Measurements from ENCODE around the gene ZBED3. TPM values are rescaled to one million over a fixed set of nuclear protein-coding genes. Genes with fewer than 3 reads are reported as not detected.
A peak's percentile ranks its signal among the peaks of the same experiment; 100 is the strongest.

ZBED3 gene
- 1 to 10 TPM; 6.3 to 9.0 (median 7.9) TPM for total RNA-seq
- long read RNA-seq, donor 1, full-length matches to known transcripts, result 25 of 28 reads
- long read RNA-seq, donor 1, partial matches to known transcripts, result 0 of 28 reads
- long read RNA-seq, donor 1, other reads (novel, unspliced or antisense), result 3 of 28 reads
- long read RNA-seq, donor 2, partial matches to known transcripts, result 0 of 2 reads
- long read RNA-seq, donor 2, other reads (novel, unspliced or antisense), result 2 of 2 reads

DNA sequence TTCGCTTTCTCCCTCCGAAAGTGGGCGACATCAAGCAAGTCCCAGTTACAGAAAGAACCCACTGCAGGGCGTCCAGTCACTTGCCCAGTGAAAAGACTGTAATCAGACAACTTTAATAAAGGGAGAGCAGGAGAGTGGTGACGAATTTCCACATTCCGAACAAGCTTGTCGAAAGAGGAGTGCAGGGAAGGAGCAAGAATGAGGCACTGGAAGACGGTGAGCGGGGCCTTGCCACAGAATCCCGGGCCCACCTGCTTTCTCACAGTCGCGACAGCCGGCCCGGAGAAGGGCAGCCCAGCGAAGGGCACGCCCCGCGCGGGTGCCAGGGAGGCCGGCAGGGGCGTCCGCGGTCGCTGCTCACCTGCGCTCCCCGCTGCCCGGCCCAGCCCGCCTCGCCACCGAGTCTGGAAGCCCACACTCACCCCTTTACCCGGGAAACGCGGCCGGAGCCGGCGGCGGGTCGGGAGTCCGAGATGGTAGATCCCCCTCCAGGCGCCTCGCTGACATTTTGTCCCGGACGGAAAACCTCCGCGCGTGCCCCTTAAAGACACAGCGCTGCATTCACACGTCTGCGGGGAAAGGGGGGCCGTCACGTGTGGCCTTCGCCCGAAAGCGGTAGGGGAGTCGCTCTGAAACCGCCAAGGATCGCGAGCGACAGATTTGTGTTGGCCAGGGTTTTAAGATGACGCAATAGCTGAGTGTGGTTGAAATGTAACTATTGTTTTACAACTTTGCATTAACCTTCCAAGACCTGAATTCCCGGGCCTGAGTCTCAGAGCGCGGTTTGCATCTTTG lies at the start of gene ZBED3:
ZBED3 (minus strand) TSS at position 597 of the 795 bp plus-strand sequence. CDS start 9,407 bp downstream, outside the sequence.
- peak; percentile 79 to 85 (median 81) for DNase-seq
- no peaks in the 10 kb centered on the region for H3K36me3 ChIP-seq (ENCODE audit: low read depth)
- intact Hi-C loops (cut with DNase I, micrococcal nuclease), result no loop called here

GRCh38 chr5:77133061-77133758 lies 46.1 kb upstream of the ZBED3 start:
- H3K9me3 ChIP-seq, result no peaks in the 10 kb centered on the region
- intact Hi-C loops (cut with DNase I, micrococcal nuclease), result no loop called here
- TF ChIP-seq, protein P1, sequence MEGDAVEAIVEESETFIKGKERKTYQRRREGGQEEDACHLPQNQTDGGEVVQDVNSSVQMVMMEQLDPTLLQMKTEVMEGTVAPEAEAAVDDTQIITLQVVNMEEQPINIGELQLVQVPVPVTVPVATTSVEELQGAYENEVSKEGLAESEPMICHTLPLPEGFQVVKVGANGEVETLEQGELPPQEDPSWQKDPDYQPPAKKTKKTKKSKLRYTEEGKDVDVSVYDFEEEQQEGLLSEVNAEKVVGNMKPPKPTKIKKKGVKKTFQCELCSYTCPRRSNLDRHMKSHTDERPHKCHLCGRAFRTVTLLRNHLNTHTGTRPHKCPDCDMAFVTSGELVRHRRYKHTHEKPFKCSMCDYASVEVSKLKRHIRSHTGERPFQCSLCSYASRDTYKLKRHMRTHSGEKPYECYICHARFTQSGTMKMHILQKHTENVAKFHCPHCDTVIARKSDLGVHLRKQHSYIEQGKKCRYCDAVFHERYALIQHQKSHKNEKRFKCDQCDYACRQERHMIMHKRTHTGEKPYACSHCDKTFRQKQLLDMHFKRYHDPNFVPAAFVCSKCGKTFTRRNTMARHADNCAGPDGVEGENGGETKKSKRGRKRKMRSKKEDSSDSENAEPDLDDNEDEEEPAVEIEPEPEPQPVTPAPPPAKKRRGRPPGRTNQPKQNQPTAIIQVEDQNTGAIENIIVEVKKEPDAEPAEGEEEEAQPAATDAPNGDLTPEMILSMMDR (IDR thresholded peaks at IDR 0.05), result no peak
- H3K4me1 ChIP-seq (ENCODE audit: low read depth), result no peaks in the 10 kb centered on the region
- H3K4me3 ChIP-seq, result no peak overlapping the region
- ATAC-seq, result peak; percentile 62
- peak in 1 of 3 donors; percentile 30 for DNase-seq
- H3K36me3 ChIP-seq (ENCODE audit: low read depth), result no peaks in the 10 kb centered on the region

More for the DNA sequence above, at the start of gene ZBED3:
- no peaks in the 10 kb centered on the region for H3K9me3 ChIP-seq
- ATAC-seq, result peak; percentile 90
- TF ChIP-seq, protein P1 (IDR thresholded peaks at IDR 0.05), result no peak
- peak within 1 kb of the TSS; percentile 46 for H3K4me3 ChIP-seq
- H3K4me1 ChIP-seq (ENCODE audit: low read depth), result peaks cover 13% of the 10 kb centered on the region

DNA sequence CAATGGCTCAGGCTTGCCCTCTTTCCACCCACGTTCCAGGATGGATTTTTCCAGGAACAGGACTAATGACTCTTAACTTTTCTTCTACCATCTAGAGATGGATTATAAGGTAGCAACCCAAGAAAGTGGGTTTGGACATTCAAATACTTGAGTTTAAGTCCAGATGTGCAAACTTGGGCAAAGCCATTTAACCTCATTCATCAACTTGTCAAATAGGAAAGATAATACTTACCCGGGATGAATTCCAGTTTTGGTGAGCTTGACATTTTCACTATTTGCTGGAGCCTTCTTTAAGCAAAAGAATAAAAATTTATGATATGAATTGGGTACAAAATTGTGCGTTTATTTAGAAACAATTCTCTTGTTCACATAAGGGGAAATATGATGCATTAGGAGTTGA lies 44.3 kb upstream of the ZBED3 start:
- TF ChIP-seq, protein P1 (IDR thresholded peaks at IDR 0.05), result no peak
- Histone ChIP-seq H3K9me3 (no peaks in the 10 kb centered on the region), H3K4me1 (ENCODE audit: low read depth) (no peaks in the 10 kb centered on the region), H3K36me3 (ENCODE audit: low read depth) (no peaks in the 10 kb centered on the region), H3K4me3 (no peak overlapping the region)
- intact Hi-C loops (cut with DNase I, micrococcal nuclease), result no loop called here
- no peak for ATAC-seq
- no peak for DNase-seq

DNA sequence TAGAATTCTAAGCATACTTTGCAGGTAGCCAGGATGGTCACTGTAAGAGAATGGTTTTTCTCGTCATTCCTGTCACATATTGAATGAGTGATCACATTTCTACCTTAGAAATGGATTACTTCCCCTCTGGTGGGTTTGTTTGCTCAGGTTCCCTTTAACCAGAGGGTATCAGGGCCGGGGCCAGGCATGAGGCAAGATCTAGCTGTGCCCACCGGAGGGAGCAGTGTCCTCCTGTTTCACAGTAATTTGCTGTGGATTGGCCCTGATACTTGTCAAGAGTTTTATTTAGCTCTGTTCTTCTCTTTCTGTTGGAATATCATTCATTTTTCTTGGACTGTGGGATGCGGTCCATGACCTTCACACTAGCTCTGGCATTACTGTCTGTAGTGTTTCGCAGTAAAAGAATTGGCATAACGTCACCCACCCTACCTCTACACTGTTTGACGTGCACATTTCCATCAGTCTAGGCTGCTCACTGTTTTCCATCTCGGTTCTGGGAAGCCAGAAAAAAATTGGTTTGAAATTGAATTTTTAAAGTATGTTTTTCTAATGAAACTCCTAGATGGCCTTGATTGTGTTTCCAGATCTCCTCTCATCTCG lies 42.4 kb upstream of the ZBED3 start:
- H3K9me3 ChIP-seq, result no peaks in the 10 kb centered on the region
- no peaks in the 10 kb centered on the region for H3K4me1 ChIP-seq (ENCODE audit: low read depth)
- ATAC-seq, result no peak
- no peaks in the 10 kb centered on the region for H3K36me3 ChIP-seq (ENCODE audit: low read depth)
- no peak overlapping the region for H3K4me3 ChIP-seq
- peak in 1 of 3 donors; percentile 8 for DNase-seq
- TF ChIP-seq, protein P1 (IDR thresholded peaks at IDR 0.05), result no peak
- intact Hi-C loops (cut with DNase I, micrococcal nuclease), result no loop called here

DNA sequence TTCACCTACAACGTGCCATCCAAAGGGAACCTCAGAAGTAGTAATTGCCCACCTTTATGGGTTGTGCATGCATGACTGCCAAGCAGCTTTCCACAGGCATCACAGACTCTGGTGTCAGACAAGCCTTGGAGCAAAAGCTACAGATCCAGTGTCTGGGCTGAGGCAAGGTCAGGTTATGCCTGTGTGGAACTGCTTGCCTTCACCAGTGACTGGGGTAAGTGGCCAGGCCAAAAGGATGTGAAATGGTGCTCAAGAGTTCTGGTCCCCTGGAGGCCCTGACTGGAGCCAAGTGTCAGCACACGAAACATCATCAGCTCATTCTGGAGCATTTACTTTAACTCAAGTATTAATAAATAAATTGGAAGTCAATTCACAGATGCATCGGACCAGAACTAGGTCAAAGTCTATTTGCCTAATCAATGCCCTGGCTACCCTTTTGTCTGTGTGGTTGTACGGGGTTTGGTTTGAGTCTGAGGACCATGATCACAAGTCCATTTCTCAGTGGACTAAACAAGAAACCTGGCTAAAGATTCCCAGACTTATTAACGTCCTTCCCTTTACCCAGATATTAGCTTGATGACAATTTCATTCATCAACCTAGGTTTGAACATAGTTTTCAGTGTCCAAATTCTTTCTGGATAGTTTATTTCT lies 41.5 kb upstream of the ZBED3 start:
- no peaks in the 10 kb centered on the region for H3K4me1 ChIP-seq (ENCODE audit: low read depth)
- no peaks in the 10 kb centered on the region for H3K9me3 ChIP-seq
- no peak for DNase-seq
- ATAC-seq, result no peak
- H3K4me3 ChIP-seq, result no peak overlapping the region
- intact Hi-C loops (cut with DNase I, micrococcal nuclease), result no loop called here
- no peaks in the 10 kb centered on the region for H3K36me3 ChIP-seq (ENCODE audit: low read depth)
- TF ChIP-seq, protein P1 (IDR thresholded peaks at IDR 0.05), result no peak
